ENCODE measurements around the gene ADGRB2. TPM values are rescaled to one million over a fixed set of nuclear protein-coding genes. Genes with fewer than 3 reads are reported as not detected.

Gene ADGRB2
- total and polyA plus RNA-seq, 12 donors: 0.91 to 17.9 (median 8.6) TPM

DNA sequence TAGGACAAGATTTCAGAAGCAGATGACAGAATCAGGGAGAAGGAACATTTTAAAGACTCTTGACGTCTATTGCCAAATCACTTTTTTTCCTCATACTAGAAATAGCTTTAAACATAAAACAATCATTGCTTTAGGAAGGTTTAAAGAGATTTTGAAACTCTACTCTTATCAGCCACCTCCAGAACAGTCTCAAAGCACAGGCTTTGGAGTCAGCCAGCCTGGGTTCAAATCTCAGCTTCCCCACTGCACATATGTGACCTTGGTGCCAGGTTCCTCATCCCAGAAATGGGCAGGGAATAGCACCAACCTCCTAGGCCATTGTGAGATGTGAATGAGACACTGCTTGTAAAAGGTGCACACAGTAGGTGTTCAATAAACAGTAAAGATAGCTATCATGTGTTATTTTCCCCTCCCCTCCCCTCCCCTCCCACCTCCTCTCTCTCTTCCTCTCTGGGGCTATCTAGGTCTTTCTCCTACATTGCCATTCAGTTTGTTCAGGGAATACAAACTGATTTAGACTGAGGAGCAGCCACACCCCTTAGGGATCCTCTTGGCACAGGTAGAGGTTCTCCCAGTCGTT lies 31.0 kb upstream of the ADGRB2 start:
- no peak for TF ChIP-seq CTCF (IDR thresholded peaks at IDR 0.05)
- ATAC-seq (no peak), DNase-seq (no peak)
- Histone ChIP-seq H3K9me3 (no peaks in the 10 kb centered on the region), H3K4me1 (peaks cover 0 to 14% (median 0%) of the 10 kb centered on the region in 9 donors), H3K36me3 (no peaks in the 10 kb centered on the region), H3K27me3 (peaks cover 0 to 36% (median 29%) of the 10 kb centered on the region in 7 donors), H3K4me3 (no peak overlapping the region), H3K27ac (no peak overlapping the region)
- intact Hi-C loops (cut with DNase I): loop anchor here in 5 of 10 donors (10.0 kb wide), 2 partner anchors 170 to 220 kb away; partner anchors contain the start of gene TINAGL1 (in 1 of the 5)
- WGBS, 2 donors: 75 to 76% methylated on average over 2 of the region's 2 CpGs

GRCh38 chr1:31793586-31794285 lies 29.6 kb upstream of the ADGRB2 start:
- H3K9me3 ChIP-seq: no peaks in the 10 kb centered on the region
- no peaks in the 10 kb centered on the region for H3K36me3 ChIP-seq
- H3K27me3 ChIP-seq: peaks cover 0 to 35% (median 26%) of the 10 kb centered on the region in 7 donors
- H3K4me3 ChIP-seq: no peak overlapping the region
- DNase-seq: no peak
- 83 to 84% methylated on average over 13 of the region's 13 CpGs for WGBS, 2 donors
- intact Hi-C loops (cut with DNase I): loop anchor here in 6 of 10 donors (5.0 to 10.0 kb wide), 4 partner anchors 171 to 231 kb away; partner anchors contain the start of gene TINAGL1 (in 1 of the 6)
- no peak overlapping the region for H3K27ac ChIP-seq
- TF ChIP-seq CTCF (IDR thresholded peaks at IDR 0.05): no peak
- ATAC-seq: no peak
- peaks cover 0 to 12% (median 6%) of the 10 kb centered on the region in 9 donors for H3K4me1 ChIP-seq

DNA sequence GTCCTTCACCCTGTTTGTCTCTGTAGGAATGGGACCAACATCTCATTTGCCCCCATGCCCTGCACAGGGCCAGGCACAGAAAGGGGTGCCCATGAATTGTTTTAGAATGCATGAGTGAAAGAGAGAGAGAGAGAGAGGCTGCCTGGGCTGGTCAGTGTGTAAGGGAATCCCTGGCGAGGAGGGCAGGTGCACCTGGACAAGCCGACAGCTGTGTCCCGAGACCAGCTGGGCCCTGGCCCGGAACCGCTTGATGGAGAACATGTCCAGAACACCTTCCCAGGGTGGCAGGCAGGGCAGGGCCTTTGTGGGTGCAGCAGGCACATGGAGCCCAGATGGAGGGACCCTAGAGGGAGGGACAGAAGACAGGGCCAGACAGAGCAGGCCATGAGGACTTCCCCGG lies 28.9 kb upstream of the ADGRB2 start:
- Histone ChIP-seq H3K27ac (no peak overlapping the region), H3K4me3 (no peak overlapping the region), H3K9me3 (no peaks in the 10 kb centered on the region), H3K27me3 (peaks cover 0 to 29% (median 21%) of the 10 kb centered on the region in 7 donors), H3K4me1 (peaks cover 0 to 14% (median 8%) of the 10 kb centered on the region in 9 donors), H3K36me3 (no peaks in the 10 kb centered on the region)
- WGBS, 2 donors: 89% methylated on average over 6 of the region's 6 CpGs
- no peak for TF ChIP-seq CTCF (IDR thresholded peaks at IDR 0.05)
- DNase-seq (no peak), ATAC-seq (no peak)
- intact Hi-C loops (cut with DNase I): loop anchor here in 6 of 10 donors (5.0 to 10.0 kb wide), 4 partner anchors 172 to 231 kb away; partner anchors contain the start of gene TINAGL1 (in 1 of the 6)

DNA sequence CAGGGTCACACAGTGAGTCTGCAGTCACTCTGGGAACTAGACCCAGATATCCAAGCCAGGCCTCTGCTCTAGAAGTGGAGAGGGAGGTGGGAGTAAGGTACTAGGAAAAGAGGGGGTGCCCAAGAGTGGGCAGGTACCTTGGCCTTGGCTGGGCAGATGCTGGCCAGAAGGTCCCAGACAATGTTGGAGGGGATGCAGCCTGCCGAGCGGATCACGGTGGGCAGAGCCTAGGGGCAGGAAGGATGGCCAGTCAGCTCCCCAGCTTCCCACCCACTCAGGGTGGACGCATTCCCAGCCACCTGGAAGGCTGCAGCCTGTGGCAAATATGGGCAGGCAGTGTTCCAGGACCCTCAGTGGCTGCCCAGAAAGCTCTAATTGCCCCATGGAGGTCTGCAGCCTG lies 28.4 kb upstream of the ADGRB2 start:
- Histone ChIP-seq H3K27me3 (peaks cover 0 to 23% (median 17%) of the 10 kb centered on the region in 7 donors), H3K9me3 (no peaks in the 10 kb centered on the region), H3K27ac (no peak overlapping the region), H3K36me3 (no peaks in the 10 kb centered on the region), H3K4me3 (no peak overlapping the region), H3K4me1 (peaks cover 0 to 18% (median 8%) of the 10 kb centered on the region in 9 donors)
- ATAC-seq (no peak), DNase-seq (no peak)
- 68 to 77% methylated on average over 4 of the region's 4 CpGs for WGBS, 2 donors
- TF ChIP-seq CTCF (IDR thresholded peaks at IDR 0.05): no peak
- intact Hi-C loops (cut with DNase I): loop anchor here in 6 of 10 donors (5.0 to 10.0 kb wide), 4 partner anchors 172 to 230 kb away; partner anchors contain the start of gene TINAGL1 (in 1 of the 6)

All from heart right ventricle (tissue), 16 donors.